A549 treated with Mapracorat at 1 μM for 4 hours (cell line): ENCODE data around the gene FGF6. TPM values are rescaled to one million over a fixed set of nuclear protein-coding genes. Genes with fewer than 3 reads are reported as not detected.

Experiments used
- total RNA-seq: library from RNA; stranded (reverse); fragments of 200-300 nt; extraction: Qiagen RNA extraction; gene quantifications from 5 replicates; pipeline ENCODE4 v1.2.3, GENCODE V29; 2022

FGF6 gene, protein sequence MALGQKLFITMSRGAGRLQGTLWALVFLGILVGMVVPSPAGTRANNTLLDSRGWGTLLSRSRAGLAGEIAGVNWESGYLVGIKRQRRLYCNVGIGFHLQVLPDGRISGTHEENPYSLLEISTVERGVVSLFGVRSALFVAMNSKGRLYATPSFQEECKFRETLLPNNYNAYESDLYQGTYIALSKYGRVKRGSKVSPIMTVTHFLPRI
- not detected in 5 replicates for total RNA-seq

GRCh38 chr12:4445156-4446101 lies at the start of gene FGF6:
TSS of gene FGF6 (minus strand) at chr12:4445815. CDS start at chr12:4445570, 245 bp downstream.

Other genes with a start within 250 kb of the FGF6 start
- 0.12 TPM in 1 of 5 replicates, not detected in the others for gene CCND2, start 172.1 kb downstream of the FGF6 start, total RNA-seq
- 41.3 to 49.0 TPM (median 46.2 TPM) in 5 replicates for gene TIGAR, start 124.6 kb downstream of the FGF6 start, total RNA-seq
- not detected in 5 replicates for gene FGF23, start 66.1 kb downstream of the FGF6 start, total RNA-seq
- gene RAD51AP1, start 93.1 kb upstream of the FGF6 start, total RNA-seq, result 15.2 to 23.3 TPM (median 18.4 TPM) in 5 replicates
- 41.3 to 51.6 TPM (median 43.9 TPM) in 5 replicates for gene DYRK4, start 116.4 kb upstream of the FGF6 start, total RNA-seq
- 0.05 to 0.38 TPM (median 0.18 TPM) in 5 replicates for gene AKAP3, start 203.2 kb upstream of the FGF6 start, total RNA-seq
- 106 to 122 TPM (median 111 TPM) in 5 replicates for gene NDUFA9, start 203.3 kb upstream of the FGF6 start, total RNA-seq